HG03097 (cell line): Measurements from ENCODE around the gene LIMS2.

Experiments
- ATAC-seq: cut with Tn5 transposase; IDR thresholded peaks from one replicate; pipeline ENCODE4 v1.9.1; 2021; ENCODE audit not compliant: unreplicated experiment, low FRiP score

LIMS2 gene

DNA sequence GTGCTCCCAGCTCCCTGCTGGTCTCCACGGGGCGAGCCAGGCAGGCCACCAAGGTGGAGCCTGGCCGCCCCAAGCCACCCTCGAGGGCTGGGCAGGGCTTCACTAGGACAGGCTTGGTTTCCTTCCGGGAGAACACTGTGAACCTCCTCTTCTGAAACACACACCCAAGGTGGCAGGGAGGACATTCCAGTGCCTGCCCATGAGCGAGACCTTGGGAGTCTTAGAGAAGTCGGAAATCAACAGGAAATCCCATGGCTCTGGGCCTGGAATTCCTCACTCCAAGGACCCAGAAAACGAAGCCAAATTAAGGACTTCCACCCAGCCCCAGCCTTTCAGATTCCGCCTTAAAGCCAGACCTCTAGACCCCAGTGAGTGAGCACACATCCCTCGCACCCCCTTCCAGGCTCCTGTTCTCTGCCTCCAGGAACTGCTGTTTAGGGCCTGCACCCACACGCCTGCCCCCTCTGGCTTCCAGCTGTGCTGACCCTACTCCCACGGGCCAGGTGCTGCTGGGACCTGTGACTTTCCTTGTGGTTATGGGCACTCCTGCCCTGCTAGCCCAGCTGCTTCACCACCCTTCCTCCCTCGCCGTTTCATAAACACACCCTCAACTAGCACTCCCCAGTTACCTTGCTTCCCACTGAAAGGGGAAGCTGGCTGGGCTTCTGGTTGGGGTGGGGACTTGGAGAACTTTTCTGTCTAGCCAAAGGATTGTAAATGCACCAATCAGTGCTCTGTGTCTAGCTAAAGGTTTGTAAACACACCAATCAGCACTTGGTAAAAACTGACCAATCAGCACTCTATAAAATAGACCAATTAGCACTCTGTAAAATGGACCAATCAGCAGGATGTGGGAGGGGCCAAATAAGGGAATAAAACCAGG lies 15.7 kb downstream of the LIMS2 start:
- no peak for ATAC-seq

- no peak for ATAC-seq
Measured at GRCh38 chr2:127658641-127659407, 16.5 kb downstream of the LIMS2 start.

- ATAC-seq = no peak
Measured at GRCh38 chr2:127658146-127658545, 17.2 kb downstream of the LIMS2 start.

GRCh38 chr2:127657232-127657595 lies 18.1 kb downstream of the LIMS2 start:
- ATAC-seq = no peak

DNA sequence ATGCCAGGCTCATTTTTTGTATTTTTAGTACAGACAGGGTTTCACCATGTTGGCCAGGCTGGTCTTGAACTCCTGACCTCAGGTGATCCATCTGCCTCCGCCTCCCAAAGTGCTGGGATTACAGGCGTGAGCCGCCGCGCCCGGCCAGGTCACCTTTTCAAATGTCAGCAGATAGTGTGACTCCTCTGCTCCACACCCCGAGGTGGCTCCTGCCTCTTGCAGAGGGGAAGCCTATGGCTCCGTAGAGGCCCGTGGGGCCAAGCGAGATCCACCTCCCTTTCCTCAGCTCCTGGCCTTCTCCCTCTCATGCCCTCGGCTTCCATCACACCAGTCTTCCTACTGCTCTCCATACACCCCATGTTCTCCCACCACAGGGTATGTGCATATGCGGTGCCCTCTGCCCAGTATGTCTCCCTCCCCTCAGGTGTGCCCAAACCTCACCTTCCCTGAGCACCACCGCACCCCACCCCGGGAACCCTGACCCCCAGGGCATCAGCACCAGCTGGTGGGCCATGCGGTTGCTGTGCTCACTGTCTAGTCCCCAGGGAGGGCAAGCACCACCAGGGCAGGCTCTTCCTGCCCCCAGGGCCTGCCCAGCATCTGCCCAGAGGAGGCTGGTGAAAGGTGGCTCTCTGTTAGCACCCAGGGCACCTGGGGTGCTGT lies 18.6 kb downstream of the LIMS2 start:
- no peak for ATAC-seq

GRCh38 chr2:127655209-127656073 lies 19.9 kb downstream of the LIMS2 start:
- no peak for ATAC-seq

DNA sequence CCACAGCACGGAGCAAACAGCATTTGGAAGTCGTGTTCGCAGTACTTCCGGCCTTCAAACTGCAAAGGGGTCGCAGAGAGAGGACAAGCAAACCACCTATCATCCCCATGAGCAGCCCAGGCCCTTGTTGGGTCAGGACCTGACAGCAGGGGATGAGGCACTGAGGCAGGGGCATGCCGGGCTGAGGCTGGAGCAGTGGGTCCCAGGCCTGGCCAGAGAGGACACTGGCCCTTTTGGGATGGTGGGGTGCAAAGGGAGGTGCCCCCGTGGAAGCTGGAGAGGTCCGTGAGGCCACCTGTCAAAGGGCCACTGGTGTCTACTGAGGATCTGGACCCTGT lies 20.5 kb downstream of the LIMS2 start:
- no peak for ATAC-seq

GRCh38 chr2:127654084-127654837 lies 21.1 kb downstream of the LIMS2 start:
- no peak for ATAC-seq

GRCh38 chr2:127653421-127654083 lies 21.8 kb downstream of the LIMS2 start:
- ATAC-seq = no peak

DNA sequence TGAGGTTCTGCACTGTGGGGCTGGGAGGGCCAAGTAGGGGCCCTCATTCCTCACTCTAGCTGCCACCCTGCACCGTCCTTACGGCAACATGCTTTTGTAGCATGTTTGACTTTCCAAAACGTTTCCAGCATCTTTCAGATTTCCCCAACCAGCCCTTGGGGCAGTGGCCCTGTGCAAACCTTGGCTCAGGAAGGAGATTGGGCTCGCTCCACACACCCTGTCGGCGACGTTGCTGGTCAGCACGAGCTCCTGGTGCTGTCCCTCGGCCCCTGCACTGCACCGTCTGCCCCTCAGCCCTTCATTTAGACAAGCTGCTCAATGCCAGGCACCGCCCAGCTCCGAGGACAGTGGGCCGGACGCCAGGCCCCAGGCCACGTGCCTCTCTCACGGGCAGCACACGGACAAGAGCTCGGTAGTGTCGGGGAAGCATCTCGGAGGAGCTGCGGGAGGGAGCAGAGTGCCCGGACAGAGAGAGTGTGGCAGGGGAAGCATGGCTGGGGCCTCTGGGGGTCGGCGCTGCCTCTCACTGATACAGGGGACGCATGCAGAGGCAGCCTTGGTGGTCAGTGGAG lies 22.5 kb downstream of the LIMS2 start:
- ATAC-seq = no peak

GRCh38 chr2:127651971-127652550 lies 23.3 kb downstream of the LIMS2 start:
- no peak for ATAC-seq

DNA sequence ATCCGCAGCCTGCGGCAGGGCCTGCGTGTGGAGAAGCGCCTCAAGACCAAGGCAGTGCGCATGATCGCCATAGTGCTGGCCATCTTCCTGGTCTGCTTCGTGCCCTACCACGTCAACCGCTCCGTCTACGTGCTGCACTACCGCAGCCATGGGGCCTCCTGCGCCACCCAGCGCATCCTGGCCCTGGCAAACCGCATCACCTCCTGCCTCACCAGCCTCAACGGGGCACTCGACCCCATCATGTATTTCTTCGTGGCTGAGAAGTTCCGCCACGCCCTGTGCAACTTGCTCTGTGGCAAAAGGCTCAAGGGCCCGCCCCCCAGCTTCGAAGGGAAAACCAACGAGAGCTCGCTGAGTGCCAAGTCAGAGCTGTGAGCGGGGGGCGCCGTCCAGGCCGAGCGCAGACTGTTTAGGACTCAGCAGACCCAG lies 23.9 kb downstream of the LIMS2 start:
- ATAC-seq = no peak

- no peak for ATAC-seq
Measured at GRCh38 chr2:127650785-127651380, 24.4 kb downstream of the LIMS2 start.

GRCh38 chr2:127650041-127650784 lies 25.1 kb downstream of the LIMS2 start:
- no peak for ATAC-seq

GRCh38 chr2:127649684-127650040 lies 25.7 kb downstream of the LIMS2 start:
- no peak for ATAC-seq

- ATAC-seq = no peak
Measured at GRCh38 chr2:127649100-127649611, 26.2 kb downstream of the LIMS2 start.

DNA sequence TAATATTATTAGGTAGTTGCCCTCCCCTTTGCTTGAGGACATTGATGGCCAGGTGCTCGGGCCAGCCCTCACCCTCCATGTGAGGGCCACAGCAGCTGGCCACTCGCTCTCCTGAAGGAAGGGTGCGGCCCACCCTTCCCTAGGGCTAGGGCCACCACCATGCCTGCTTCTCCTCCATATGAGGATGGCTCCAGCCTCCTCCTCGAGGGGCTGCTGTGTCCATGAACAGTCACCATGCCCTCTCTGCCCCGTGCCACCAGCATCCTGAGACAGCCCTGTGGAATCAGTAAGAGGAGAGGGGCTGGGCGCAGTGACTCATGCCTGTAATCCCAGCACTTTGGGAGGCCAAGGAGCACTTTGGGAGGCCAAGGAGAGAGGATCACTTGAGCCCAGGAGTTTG lies 27.0 kb downstream of the LIMS2 start:
- ATAC-seq = no peak
